GM18520 (cell line): ENCODE measurements around the gene GTPBP3.
"Not testable (repeated sequence)": the region's sequence is repeated elsewhere in the genome, so short reads cannot be mapped to it uniquely, and the experiment has no call there.

Experiments
- ATAC-seq: cut with Tn5 transposase; IDR thresholded peaks from one replicate; pipeline ENCODE4 v1.9.1; 2021; ENCODE audit not compliant: unreplicated experiment

Gene GTPBP3, protein sequence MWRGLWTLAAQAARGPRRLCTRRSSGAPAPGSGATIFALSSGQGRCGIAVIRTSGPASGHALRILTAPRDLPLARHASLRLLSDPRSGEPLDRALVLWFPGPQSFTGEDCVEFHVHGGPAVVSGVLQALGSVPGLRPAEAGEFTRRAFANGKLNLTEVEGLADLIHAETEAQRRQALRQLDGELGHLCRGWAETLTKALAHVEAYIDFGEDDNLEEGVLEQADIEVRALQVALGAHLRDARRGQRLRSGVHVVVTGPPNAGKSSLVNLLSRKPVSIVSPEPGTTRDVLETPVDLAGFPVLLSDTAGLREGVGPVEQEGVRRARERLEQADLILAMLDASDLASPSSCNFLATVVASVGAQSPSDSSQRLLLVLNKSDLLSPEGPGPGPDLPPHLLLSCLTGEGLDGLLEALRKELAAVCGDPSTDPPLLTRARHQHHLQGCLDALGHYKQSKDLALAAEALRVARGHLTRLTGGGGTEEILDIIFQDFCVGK

DNA sequence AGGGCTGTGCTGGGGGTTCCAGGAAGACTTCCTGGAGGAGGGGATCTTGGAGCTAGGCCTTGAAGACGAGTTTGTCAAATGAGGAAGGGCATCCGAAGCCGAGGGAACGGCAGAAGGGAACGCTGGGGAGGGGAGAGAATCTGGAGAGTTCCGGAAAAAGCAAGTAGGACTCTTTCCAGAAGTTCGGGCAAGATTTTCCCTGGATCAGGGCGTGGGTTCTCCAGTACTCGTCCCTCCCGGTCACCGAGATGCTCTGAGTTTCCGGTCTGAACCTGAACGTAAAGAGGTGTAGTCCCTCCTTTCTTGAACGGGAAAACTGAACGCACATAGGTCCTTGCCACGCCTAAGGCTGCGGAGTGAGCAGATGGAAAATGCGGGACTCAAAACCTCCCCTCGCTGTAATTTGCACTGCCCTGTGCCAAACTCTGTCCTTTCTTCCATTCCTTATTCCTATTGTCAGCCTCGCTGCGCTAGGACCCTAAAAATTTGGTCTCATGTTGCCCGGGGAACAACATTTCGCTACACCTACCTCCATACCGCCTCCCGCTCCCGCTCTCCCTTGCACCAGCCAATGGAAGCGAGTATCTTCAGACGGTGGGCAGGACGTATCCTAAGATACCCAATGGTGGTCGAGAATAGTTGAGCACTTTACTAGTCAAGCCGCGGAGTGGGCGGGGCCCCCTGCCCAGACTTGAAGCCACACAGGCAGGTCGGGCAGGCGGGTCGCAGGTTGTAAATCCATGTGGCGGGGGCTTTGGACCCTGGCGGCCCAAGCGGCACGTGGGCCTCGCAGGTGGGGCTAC lies at the start of gene GTPBP3:
Gene GTPBP3, plus strand, starts transcription at position 682 of the 803 bp plus-strand sequence. Its CDS starts 59 bp downstream, at position 741.
- ATAC-seq = peak; percentile 84

DNA sequence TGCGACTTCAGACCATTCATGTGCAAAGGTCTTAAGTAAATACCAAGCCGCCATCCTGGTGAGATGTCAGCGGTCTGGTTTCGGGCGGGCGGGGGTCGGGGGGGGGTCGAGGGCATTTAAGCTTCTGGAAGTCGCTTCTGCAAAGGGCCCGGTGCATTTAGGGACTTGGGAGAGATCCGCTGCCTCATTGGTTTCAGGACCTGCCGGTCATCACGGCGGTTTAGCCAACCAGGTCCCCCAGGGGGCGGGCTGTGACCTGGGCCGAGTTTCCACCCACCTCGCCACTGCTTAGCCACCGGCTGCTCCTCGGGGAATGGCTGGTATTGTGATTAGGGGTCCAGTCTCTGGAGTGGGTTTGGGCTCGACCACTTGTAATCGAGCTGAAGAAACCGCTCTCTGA lies 47.9 kb upstream of the GTPBP3 start:
- ATAC-seq = no peak

DNA sequence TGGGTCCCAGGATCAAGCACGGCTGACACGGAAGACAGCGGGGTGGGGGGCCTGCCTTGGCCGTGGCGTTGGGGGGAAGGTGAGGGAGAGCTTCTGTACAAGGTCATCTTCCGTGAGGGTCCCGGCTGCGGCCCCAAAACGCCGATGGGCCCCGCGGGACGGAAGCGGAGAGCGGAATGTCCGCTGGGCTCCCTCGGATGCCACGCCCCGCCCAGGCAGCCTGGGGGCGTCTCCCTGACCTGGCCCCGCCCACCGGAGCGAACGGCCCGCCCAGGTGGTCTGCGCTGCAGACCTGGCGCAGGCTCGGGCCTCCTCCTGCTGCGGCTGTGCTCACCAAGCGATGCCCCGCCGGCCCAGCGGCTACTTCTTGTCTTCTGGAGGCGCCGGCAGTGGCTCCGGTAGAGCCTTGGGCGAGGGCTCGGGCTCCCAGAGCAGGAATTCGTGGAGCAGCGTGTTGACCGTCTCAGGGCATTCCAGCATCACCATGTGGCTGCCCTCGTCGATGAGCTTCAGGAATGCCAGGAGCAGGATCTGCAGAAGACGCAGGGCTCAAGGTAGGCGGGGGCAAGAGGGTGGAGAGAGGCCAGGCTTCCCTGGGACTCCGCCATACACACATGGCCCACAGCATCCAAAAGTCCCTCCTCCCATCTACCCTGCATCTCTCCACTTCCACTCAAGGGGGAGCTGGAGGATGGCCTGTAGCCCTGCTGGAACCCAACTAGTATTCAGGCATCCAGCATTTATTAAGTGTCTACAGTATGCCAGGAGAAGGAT lies 44.9 kb upstream of the GTPBP3 start:
- ATAC-seq = peak; percentile 63

DNA sequence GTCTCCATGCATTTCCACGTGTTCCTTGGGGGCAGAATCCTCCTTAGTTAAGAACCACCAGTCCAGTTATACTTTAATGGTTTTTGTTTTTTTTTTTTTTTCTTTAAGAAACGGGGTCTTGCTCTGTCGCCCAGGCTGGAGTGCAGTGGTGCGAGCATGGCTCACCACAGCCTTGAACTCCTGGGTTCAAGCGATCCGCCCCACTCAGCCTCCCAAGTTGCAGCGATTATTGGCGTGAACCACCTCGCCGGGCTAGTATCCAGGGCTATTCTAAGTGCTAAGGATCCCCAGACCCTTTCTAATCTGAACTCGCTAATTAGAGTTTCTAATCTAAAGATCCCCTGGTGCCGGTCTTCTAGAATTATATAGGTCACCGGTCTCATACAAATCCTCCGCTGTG lies 43.7 kb upstream of the GTPBP3 start:
- no peak for ATAC-seq

DNA sequence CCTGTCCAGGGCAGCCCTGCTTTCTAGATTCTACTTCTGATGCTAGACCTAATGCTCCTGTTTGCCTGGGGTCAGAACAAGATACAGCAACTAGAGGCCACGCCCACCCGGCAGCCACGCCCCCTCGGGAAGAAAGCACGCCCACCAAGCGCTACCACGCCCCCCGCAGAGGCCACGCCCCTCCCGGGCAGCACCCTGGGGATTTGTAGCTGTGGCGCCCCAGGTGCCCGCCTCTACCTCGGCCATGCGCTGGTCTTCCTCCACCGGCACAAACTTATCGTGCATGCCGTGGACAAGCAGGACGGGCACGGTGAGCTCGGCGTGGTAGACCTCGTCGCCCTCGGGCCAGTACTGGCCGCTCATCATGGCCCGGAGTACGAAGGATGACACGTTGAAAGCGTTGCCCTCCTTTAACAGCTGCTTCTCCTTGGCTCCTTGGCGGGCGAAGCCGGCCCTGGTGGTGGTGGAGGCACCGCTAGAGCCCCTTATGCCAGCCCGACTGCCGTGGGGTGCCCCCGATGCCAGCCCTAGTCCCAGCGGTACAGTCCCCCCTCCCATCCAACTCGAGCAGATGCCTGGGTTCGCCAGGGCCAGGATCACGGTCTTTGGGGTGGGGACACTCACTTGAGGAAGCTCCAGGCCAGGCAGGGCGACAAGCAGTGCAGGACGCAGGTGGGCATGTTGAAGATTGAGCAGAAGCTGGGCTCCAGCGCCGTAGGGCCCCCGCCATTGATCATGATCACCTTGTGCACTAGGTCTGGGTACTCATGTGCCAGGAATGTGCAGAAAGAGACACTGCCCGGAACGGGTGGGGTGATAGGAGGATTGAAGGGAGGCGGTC lies 43.1 kb upstream of the GTPBP3 start:
- no peak for ATAC-seq

DNA sequence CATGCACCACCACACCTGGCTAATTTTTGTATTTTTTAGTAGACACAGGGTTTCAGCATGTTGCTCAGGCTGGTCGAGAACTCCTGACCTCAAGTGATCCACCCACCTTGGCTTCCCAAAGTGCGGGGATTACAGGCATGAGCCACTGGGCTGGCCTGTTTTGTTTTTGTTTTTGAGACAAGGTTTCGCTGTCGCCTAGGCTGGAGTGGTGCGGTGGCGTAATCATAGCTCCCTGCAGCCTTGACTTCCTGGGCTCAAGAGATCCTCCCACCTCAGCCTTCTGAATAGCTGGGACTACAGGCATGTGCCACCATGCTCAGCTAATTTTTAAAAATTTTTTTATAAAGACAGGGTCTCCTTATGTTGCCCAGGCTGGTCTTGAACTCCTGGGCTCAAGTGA lies 41.8 kb upstream of the GTPBP3 start:
- not testable (repeated sequence) for ATAC-seq

DNA sequence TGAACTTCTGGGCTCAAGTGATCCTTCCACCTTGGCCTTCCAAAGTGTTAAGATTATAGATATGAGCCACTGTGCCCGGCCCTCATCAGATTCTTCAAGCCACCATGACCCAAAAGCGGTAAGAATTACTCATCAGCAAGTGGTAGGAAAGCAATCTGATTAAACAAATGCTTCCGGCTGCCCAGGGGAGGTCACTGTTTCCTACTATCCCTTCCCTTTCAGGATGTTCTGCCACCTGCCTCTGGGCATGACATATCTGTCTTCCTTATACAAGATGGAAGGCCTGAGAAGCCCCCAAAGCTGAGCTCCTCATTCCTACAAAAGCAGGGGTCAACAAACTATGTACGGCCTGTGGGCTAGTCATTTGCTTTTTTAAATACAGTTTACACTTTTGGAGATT lies 41.1 kb upstream of the GTPBP3 start:
- no peak for ATAC-seq

DNA sequence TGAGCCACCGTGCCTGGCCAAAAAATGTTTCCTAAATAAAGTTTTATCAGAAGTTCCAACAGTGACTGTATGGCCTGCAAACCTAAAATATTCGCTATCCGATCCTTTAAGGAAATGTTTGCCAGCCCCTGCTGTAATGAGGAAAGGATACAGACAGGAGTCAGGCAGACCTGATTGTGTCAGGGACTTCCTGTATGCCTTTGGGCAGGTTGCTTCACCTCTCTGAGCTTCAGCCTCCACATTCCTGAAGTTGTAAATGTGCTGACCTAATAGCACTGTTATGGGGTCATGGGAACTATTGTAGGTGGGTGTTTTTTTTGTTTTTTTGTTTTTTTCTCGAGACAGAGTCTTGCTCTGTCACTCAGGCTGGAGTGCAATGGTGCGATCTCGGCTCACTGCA lies 40.4 kb upstream of the GTPBP3 start:
- no peak for ATAC-seq

DNA sequence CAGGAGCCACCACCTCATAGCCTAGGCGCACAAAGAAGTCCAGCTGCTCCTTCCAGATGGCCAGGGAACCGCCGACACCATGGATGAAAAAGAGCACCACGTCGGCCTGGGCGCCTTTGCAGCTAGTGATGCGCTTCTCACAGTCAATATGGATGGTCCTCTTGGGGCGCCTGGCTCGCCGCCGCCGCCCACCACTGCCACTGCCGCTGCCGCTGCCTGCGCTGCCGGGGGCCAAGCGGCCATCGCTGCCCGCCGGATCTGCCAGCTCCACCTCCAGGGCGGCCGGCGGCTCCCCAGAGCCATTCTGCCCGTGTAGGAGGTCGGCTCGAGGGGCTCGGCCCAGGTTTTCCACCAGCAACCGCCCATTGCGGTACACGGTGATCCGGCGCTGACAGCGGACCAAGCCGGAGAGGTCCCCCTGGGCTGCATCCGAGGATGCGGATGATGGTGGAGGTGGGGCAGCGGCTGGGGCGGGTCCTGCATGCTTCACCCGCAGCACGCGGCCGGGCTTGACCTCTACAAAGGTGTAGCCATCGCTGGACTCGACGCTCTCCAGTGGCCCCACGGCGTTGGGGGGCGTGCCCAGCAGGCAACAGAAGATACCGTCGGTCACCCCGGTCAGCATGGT lies 36.2 kb upstream of the GTPBP3 start:
- ATAC-seq = no peak

DNA sequence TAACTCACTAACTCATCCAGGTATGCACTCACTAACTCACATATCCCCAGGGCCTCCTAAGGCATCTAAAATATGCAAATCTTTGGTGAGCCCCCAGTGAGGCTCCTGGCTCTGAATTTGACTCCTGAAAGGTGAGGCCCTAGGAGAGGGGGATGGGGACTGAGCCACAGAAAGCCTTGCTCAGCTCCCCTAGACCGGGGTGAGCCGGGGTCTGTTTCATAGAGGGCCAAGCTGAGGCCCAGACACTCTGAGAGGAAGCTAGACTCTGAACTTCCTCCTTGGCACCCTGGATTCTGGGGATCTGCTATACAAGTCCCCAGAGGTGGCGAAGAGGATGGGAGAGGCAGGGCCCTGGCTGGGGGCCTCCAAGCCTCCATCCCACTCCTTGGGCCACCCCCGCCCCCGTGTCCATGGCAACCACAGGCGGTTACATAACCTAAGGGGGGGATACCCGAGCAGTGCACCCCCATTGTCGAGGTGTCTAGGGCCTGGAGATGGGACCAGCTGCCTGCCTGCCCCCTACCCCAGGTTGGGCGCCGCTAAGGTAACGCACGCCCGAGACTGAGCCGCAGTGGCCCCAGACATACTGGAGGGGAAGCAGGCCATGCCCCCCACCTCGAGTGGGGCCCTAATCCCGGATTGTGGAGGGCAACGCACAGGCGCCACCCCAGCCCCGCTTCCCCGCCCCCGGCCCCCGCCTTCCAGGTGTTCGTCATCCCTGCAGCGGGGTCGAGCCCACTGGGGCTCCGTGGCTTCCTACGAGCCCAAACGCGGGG lies 34.8 kb upstream of the GTPBP3 start:
- ATAC-seq = no peak

DNA sequence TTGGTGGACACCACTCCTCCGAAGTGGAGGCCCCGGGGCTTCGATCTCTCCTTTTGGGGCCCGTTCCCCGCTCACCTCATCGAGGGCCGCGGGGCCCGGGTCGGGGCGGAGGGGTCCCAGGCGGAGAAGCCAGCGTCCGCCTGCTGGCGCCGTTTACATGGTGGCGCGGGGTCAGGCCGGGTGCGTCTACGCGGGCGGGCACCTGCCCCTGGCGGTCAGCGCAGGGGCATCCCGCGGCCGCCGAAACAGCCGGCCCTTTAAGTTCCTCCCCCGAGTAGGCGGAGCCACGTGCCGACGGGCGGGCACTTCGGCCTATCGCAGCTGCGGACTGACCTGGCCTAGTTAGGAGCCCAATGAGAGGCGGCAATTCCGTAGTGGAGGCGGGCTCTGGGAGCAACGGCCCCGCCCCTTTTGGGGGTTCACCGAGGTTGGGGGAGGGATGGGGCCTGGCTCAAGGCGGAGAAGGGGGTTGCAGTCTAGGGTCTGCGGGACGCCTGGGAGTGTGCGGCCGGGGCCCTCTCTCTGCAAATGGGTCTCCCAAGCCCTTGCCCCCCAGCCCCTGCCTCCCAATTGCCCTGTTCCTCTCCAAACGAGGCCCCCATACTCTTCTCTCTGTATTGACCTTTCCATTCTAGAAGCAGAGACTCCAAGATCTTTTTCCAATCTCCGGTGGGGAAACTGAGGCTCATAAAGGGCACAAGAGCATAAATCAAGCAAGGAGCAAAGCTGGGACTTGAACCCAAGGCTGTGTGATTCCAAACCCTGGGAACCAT lies 34.0 kb upstream of the GTPBP3 start, which contains the start of gene ABHD8:
Gene ABHD8, minus strand, starts transcription at position 259 of the 773 bp plus-strand sequence. CDS start 1,809 bp downstream, outside the sequence.
- peak; percentile 37 for ATAC-seq

DNA sequence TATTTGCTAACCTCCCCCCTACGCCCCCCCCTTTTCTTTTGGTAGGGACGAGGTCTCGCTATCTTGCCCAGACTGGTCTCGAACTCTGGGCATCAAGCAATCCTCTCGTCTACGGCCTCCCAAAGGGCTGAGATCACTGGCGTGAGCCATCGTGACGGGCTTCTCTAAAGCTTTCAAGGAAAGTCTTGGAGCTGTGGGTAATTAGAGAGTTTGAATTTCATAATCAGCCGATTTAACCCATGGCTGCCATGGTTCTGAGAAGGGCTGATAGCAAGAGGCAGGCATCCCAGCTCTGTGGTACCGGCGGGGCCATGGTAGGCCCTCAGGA lies 33.4 kb upstream of the GTPBP3 start:
- ATAC-seq = no peak

DNA sequence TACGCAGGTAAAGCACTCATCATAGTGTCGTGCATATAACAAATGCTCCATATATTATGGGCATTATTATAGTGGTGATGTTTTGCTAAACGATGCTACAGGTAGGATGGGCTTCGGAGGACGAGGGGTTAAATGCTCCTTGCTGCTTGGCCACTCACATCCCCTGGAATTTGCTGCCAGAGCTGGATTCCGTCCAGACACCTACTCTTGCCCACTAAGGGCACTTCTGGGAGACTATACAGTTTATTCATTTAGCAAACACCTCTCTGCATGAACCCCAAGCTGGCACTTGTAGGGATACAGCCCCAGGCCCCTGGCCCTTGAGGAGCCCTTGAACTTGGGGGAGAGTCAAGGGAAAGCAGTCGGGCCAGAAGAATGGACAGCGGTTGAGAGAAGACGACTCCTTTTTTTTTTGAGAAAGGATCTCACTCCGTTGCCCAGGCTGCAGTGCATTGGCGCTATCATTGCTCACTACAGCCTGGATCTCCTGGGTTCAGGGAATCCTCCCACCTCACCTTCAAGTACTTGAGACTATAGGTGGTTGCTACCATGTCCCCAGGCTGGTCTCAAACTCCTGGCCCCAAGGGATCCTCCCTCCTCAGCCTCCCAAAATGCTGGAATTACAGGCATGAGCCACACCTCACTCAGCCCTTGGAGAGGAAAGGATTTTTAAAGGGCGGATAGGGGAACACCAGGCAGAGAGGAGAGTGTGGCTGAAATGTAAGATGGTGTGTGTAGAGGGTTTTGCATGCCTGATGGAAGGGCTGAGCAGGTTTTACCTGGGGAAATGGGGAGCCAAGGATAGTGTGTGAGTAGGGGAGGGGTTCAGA lies 32.8 kb upstream of the GTPBP3 start:
- no peak for ATAC-seq

DNA sequence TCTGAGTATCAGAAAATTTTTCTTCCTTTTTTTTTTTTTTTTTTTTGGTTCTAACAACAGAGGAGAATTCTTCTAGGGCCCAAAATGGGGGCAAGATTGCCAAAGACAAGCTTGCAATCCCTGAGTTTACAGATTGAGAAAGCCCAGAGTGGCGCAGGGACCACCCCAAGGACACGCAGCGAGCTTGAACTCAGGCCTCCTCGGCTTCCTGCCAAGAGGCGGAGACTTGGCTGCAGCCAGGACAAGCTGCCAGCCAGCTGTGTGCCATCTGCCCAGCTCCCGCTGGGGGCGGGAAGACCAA lies 32.2 kb upstream of the GTPBP3 start:
- ATAC-seq = no peak

DNA sequence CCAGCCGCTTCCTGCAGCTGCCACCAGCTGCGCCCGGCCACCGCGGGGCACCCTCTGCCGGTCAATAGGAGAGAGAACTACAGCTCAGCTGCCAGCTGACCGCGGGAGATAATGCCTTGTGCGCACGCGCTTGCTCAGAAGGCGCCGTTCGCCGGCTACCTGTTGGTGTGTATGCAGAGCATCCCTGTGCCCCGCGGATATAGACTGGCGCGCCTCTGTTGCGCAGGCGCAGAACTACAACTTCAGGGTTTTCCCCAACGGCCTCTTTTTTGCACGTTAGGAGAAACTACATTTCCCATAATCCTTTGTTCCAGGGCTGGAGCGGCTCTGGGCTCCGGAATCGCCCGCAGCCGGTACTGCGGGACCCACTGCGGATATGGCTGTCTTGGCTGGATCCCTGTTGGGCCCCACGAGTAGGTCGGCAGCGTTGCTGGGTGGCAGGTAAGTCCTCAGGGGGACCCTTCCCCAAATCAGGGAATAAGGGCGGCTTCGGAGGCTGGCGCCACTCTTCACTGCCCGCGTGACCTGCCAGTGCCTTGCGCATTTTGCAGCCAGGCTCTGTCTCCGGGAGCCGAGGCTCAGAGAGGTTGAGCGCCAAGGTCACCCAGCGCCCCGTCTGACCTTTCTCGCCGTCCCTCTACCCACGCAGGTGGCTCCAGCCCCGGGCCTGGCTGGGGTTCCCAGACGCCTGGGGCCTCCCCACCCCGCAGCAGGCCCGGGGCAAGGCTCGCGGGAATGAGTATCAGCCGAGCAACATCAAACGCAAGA lies 31.7 kb upstream of the GTPBP3 start, which contains the start of gene MRPL34:
Gene MRPL34, plus strand, starts transcription at position 356 of the 768 bp plus-strand sequence. Its CDS starts 21 bp downstream, at position 377.
- ATAC-seq = peak; percentile 83

DNA sequence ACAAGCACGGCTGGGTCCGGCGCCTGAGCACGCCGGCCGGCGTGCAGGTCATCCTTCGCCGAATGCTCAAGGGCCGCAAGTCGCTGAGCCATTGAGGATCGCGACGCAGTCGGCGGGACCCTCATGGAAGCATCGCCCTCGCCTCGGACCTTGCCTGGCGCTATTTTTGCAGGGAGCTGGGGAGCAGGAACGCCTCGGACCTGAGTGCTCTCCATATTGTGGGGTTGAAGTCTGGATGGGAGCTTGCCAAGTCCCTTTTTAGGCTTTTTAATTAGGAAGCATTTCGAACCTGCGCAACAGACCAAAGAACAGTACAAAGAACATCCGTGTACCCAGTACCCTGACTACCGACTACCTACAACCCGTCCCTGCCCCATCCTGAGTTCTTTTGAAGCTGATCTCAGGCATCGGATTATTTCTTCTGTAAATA lies 31.1 kb upstream of the GTPBP3 start:
- ATAC-seq = no peak

DNA sequence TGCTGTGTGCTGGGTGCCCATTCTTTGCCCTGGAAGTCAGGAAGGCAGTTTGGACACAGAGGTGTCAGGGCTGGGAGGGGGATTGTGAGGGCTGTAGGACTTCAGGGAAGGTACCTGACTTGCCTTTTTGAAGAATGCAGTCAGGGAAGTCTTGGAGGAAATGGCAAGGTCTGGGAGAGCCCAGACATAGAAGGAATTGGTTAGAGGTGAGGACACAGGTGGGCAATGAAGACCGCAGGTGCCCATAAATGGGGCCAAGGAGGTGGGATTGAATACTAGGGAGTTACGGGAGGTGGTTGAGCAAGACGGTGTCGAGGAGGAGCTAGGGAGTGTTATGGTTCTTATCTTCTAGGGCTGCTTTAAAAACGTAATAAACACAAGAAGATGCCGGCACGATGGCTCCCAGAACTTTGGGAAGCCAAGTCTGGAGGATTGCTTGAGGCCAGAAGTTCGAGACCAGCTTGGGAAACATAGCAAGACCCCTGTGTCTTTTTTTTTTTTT lies 29.4 kb upstream of the GTPBP3 start:
- ATAC-seq = no peak
